ENCODE results near the gene KRT6A.

Gene KRT6A

DNA sequence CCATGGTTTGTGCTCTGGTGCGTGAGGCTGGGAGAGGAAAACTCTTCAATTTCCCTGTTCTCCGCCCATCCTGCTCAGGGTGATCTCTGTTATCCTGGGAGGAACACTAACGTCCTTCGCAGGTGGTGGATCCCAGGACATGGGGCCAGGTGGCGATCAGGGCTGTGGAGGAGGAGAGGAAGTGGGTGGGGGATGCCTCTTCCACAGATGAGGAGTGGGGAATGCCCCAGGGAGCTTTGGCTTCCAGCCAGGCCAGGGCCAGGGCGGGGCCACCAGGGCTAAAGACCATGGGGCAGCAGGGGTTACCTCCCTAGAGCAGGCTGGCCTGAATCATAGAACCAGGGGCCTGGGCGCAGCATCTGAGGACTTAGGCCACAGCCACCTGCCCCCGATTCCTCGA, 55.5 kb downstream of the KRT6A start:
- DNase-seq (ENCODE audit: low read depth in 1 of 2, low spot score in 1 of 2): no peak
